Measurements from ENCODE around the gene SLC25A23.

The SLC25A23 gene

DNA sequence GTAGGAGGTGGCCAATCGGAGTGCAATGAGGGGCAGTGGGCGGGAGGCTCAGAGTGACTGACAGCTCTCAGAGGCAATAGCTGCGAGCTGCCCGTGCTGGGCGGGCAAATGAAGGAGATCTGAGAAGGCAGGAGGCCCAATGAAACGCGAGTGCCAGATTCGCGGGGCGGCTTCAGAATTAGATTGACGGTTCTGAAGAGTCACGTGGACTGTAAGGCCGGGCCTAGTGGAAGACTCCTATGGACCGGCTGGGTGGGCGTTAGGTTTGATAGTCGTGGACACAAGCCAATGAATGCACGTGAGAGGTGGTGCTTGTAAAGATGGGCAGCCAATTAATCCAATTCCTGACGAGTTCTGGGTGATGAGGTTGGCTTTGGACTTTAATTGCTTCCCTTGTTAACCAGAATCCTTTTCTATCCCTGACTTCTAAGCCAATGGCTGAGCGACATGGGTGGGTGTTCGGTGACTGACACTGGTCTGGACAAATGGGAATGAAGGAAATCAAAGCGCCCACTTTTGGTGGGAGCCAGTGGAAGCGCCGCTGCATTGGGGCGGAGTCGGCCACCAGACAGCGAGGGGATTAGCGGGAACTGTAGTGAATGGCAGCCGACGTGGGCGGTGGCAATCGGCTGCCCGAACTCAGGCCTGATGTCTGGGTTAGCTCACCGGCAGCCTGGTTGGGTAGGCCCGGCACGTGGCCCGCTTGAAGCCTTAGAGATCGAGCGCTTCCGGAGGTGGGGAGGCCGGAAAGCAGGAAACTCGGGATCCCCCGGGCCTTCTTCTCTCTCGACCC lies 34.5 kb downstream of the SLC25A23 start:
- peak; percentile 100 for DNase-seq (ENCODE audit: low read depth)

DNA sequence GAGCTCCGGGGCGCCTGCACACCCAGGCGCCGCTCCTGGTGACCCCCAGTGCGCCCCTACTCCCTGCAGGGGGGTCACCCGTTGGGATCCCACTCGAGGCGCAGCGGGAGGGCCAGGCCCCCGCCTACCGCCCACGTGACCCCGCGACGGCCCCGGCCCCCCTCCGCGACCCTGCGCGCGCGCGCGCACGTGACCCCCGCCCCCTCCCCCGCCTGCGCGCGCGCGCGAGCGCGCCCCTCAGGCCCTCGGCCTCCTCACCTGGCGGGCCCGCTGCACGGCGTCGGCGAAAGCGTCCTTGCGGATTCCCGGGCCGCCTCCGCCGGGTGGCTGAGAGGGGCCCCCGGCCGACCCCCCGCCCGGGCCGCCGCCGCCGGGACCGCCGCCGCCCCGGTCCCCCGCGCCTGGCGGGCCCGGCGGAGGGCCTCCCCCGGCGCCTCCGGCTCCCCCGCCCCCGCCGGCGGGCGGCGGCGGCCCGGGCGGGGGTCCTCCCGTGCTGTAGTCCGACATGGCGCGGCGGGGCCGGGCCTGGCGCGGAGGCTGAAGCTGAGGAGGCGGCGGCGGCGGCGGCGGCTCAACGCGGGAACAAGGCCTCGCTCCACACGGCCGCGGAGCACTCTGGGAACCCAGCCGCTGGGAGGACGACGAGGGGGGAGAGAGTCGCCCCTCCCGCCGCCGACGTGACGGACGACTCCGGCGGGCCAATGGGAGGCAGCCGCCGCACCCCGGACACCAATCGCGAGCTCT lies 35.2 kb downstream of the SLC25A23 start, which contains the start of gene KHSRP:
KHSRP (minus strand) TSS at position 617 of the 744 bp plus-strand sequence; CDS start at position 507, 110 bp downstream.
- DNase-seq (ENCODE audit: low read depth) = no peak

GRCh38 chr19:6423499-6424194 lies 35.9 kb downstream of the SLC25A23 start:
- DNase-seq (ENCODE audit: low read depth) = peak; percentile 52

DNA sequence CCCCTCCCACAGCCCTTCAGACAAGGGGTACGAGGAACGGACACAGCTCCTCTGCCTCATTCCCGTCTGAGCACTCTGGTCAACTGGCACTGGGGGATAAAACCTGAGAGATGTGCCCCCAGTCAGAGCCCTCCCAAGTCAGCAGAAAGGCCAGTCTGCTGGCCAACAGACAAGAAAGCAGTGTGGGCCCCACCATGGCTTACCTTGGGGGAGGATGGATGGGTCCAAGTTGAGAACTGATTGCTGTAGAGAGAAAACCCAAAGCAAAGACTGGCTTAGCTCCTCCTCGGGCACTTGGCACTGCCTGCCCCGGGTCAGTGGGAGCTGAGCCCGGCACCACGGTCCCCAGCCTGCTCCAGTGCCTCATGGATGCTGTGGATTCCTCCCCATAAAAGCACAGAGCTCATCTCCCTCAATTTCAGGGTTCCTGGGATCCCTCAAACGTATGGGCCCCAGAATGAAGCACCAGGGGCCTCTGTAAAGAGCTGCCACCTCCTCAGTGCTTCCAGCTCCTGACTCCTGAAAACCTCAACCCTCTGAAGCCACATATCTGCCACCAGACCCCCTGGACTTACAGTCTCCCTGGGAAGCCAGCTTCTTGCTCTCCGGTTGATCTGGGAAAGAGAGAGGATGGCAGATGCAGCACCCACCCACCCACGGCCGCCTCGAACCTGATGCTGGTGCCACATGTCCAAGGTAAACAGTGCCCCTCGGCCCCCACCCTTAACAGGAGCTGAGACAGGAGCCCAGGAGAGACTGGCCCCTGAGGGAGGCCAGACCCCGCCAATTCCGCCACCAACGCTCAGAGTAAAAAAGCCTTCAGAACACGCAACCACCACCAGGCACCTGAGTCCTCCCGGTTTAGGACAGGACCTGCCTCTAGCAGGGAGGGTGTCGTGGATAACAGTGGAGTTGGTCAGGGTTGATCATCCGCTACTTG lies 38.2 kb downstream of the SLC25A23 start:
- DNase-seq (ENCODE audit: low read depth) = no peak

DNA sequence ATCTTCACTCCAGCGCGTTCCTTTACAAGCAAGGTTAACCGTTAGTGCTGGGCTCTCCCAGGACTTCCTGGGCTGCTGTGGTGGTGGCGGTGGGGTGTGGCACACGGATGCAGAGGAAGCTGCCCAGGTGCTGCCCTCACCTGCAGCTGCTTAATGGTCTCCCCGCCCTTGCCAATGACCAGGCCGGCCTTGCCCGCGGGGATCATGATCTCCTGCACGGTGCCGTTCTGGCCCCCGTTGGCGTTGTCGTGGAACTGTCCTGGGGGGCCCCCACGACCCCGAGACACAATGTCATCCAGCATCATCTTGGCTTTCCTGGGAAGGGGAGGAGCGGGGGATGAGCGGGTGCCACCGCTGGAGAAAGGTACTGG lies 41.0 kb downstream of the SLC25A23 start:
- DNase-seq (ENCODE audit: low read depth) = no peak

DNA sequence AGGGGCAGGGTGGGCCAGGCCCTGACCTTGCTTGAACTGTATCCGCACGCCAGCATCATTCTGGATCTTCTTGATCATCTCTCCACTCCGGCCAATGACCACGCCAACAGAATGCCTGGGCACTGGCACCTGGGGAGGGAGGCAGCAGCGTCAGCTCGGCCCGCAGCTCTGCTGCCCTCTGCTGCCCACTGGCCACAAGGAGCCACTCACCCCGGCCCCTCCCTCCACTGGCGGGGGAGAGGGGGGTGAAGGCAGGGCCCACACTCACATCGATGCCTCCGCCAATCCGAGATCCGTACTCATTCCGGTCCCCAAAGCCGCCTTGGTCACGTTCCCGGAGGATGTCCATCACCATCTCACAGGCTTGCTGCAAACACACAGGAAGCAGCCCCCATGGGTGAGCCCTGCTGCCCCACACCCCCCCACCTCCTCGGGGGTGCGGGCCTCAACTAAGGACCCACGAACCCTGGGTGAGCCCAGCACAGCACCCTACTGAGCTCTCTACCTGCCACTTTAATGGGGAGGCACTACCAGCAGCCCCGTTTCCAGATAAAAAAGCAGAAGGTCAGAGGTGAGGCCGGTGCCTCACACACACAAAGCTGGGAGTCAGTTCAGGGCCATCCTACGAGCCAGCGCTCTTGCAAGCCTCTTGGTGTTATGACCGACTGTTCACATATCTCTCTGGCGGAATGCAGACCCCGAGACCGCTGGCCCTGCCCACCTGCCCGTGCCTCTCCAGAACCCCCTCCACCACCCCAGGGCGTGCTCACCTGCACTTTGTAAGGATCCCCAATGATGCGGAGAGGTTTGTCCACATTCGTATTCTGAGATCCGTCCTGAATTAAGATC lies 41.7 kb downstream of the SLC25A23 start:
- peak; percentile 30 for DNase-seq (ENCODE audit: low read depth)

- DNase-seq (ENCODE audit: low read depth) = no peak
Observed at GRCh38 chr19:6416658-6417405, 42.8 kb downstream of the SLC25A23 start.

- no peak for DNase-seq (ENCODE audit: low read depth)
Observed at GRCh38 chr19:6415591-6416190, 43.9 kb downstream of the SLC25A23 start.

DNA sequence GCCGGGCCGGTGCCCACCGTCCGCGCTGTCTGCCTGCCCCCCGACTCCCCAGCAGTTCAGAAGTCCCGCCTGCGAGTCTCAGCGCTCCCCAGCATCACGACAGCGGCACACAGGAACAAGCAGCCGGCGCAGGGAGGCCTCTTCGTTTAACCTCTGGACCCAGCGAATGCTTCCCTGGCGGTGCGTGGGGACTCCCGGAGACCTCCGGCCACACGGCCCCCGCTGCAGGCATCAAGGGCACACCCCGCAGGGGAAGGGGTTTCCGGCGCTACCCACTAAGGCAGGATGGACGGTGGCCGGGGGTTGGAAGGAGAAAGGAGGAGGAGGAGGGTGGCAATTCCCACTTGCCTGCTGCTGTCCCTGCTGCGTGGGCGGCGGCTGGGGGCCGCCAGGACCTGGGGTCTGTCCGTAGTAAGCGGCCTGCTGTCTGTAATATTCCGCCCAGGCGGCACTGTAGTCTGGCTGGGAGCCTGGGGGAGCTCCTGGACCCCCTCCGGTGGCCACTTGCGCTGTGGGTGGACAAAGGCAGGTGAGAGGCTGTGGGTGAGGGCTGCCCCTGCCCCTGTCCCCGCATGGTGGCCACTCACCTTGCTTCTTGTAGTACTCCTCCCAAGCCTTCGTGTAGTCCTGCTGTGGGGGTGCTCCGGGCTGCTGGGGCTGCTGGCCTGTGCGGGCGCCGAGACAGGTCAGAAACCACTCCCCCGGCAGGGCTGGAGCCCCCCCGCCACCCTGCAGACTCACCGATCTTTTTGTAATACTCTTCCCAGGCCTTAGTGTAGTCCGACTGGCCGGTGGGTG lies 44.6 kb downstream of the SLC25A23 start:
- no peak for DNase-seq (ENCODE audit: low read depth)

- DNase-seq (ENCODE audit: low read depth) = no peak
Observed at GRCh38 chr19:6413721-6414643, 45.6 kb downstream of the SLC25A23 start.

DNA sequence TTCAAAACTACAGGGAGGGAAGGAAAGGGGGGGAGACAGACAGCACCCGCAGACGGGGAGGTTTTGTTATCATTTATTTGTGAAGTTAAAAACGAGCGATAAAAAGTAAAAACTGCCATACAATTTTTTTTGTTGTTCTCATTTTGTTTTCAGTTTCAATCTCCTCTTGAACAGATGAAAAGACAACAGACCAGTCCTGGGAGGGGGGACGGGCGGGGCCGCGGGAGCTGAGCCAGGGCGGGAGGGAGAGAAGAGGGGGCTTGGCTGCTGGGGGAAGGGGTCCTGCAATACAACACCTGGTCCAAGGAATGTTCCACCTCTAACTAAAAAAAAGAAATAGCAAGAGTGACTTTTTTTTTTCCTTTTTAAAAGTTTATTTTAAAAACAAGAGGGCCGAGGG lies 46.3 kb downstream of the SLC25A23 start:
- no peak for DNase-seq (ENCODE audit: low read depth)

- no peak for DNase-seq (ENCODE audit: low read depth)
Observed at GRCh38 chr19:6412447-6413091, 47.0 kb downstream of the SLC25A23 start.

GRCh38 chr19:6412061-6412446 lies 47.5 kb downstream of the SLC25A23 start:
- no peak for DNase-seq (ENCODE audit: low read depth)

- DNase-seq (ENCODE audit: low read depth) = no peak
Observed at GRCh38 chr19:6409346-6409745, 50.2 kb downstream of the SLC25A23 start.

GRCh38 chr19:6406401-6406800 lies 53.2 kb downstream of the SLC25A23 start:
- DNase-seq (ENCODE audit: low read depth) = no peak

DNA sequence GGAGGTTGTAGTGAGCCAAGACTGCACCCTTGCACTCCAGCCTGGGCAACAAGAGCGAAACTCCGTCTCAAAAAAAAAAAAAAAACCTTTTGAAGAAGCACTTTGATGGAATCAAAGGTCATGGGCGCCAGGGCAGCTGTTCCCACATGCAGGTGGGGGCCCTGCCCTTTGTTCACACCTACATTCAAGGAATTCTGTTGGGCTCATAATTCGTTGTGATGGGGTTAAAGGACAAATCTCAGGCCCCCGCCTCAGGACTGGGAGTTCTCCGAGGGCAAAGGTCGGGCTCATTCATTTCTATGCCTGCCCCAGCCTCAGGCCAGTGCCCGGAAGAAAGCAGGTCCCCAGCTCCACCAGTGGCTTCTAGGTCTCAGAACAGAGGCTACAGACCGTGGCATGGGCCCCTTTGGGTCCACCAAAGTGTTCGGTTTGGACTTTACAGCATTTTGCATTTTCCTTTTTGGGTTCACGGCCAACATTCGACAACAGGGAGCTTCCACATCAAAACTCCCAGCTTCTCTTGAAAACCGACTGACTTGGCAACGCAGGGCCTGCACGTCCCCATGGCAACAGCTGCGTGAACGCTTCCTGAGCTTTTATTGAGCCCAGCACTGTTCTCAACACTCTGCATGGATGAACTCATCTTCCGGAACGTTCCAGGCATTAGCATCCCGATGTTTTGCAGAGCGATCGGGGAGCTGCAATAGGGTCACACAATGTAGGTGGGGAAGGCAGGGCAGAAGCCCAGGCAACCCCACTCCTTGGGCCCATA lies 56.6 kb downstream of the SLC25A23 start:
- DNase-seq (ENCODE audit: low read depth) = peak; percentile 42
